ENCODE data around the gene SLC8B1.

GRCh38 chr12:113266106-113266895, 68.6 kb downstream of the SLC8B1 start:
- TF ChIP-seq CTCF (IDR thresholded peaks at IDR 0.05): no peak
- no peak for TF ChIP-seq POLR2A (IDR thresholded peaks at IDR 0.05)
